GM13976 (cell line): Measurements from ENCODE around the gene DIPK1A.

Experiments
- DNase-seq: peaks from one replicate; pipeline ENCODE4 v3.0.0; 2012; ENCODE audit warnings: low spot score
- in situ Hi-C: fragments of 300-500 bp; cut with MboI; formaldehyde crosslinking; loops from one replicate; pipeline ENCODE4 v1.12.0; 2022; ENCODE audit warnings: low sequenced_read_pairs, mixed read lengths, inconsistent platforms; ENCODE audit not compliant: unreplicated experiment
- TF ChIP-seq, protein P1 (sequence below): IDR thresholded peaks from 2 replicates; pipeline ENCODE4 v1.5.1; 2012; ENCODE audit warnings: borderline replicate concordance, mild to moderate bottlenecking; ENCODE audit not compliant: insufficient read depth; ENCODE audit errors: extremely low read depth, missing control alignments, control extremely low read depth

Gene DIPK1A

DNA sequence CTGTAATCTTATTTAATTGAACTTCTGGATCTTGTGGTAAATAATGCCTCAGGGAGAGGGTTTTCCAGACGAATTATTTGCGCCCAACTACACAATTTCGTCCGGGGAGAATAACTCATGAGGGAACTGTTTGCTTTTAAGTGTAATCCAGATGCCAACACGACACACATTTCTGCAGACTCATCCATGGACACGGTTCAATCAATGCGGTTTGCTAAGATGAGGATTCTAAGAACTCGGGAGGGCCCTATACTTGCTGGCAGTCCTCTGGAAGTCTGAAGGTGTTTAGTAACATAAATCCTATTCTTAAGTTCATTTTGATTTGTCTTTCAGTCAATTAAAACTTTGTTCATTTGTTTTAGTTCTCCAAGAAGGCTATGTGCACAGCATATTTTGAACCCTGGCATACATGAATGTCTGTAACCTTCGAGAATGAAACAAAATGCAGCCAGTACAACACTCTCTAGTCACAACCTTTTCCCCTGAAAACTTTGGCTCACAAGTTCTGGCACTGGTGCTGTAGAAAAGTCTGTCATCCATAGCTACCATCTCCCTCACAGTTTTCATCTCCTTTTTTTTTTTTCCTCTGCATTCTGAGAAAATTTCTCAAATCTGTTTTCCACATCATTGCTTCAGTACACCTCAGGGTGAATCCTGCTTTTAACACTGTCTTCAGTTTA lies 38.8 kb downstream of the DIPK1A start:
- DNase-seq: no peak
- TF ChIP-seq, protein P1, sequence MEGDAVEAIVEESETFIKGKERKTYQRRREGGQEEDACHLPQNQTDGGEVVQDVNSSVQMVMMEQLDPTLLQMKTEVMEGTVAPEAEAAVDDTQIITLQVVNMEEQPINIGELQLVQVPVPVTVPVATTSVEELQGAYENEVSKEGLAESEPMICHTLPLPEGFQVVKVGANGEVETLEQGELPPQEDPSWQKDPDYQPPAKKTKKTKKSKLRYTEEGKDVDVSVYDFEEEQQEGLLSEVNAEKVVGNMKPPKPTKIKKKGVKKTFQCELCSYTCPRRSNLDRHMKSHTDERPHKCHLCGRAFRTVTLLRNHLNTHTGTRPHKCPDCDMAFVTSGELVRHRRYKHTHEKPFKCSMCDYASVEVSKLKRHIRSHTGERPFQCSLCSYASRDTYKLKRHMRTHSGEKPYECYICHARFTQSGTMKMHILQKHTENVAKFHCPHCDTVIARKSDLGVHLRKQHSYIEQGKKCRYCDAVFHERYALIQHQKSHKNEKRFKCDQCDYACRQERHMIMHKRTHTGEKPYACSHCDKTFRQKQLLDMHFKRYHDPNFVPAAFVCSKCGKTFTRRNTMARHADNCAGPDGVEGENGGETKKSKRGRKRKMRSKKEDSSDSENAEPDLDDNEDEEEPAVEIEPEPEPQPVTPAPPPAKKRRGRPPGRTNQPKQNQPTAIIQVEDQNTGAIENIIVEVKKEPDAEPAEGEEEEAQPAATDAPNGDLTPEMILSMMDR: no peak
- in situ Hi-C loops: no loop called here

DNA sequence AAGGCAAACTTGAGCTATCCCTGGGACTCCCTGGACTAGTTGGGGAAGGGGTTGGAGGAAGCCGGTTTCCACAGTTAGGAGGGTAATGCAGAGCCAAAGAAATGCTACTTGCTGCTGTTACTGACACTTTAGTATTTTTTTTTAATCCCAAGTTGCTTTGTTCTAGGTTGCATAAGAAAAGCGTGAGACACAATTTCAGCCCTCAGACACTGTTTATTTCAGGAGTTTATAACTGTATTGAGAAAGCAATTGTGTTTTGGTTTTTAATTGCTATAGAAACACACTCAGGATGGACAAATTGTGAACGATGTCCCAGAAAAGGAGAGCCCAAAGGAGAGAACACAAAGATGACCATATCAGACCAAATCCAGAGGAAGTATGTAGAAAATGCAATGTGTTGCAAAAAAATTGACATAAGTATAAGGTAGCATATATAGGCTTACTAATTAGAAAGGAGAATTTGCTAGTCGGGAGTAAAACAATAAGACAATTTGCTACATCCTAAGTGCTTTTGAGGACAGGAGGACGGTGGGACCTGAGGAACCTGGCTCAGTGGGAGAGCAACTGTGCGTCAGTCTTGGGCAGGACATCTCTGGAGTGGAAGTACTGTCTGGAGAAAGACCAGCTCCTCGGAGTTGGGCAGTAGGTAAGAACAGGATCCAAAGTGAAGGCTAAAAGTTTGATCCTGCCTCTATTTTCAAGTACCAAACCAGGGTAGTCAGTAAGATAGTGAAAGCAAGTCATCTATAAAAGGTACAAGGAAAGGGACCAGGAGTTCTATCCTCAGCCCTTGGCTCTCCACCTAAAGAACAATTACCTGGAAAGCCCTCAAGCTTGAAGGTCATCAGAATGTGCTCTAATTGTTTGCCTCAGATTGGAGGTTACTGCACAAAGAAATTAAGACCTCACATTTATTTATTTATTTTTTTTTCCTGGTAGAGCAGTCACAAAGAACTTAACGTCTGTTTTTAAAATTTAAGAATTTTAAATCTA lies 39.9 kb downstream of the DIPK1A start:
- DNase-seq: no peak
- TF ChIP-seq, protein P1: no peak
- in situ Hi-C loops: no loop called here

DNA sequence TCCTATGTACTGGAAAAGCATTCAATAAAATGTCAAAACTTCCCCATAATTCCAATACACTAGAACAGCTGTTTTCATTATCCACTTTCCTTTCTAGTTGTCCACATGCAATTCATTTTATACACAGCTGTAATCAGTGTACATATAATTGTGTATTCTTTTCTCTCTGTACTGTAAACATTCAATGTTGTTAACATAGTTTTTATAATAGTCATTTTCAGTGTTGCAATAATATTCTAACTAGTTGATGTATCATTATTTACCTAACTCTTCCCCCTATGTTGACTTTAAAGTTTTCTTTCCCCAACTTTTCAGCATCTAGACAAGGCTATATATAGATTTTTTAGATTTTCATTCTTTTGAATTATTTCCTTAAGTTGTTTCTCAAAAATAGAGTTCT lies 44.4 kb downstream of the DIPK1A start:
- in situ Hi-C loops: no loop called here
- TF ChIP-seq, protein P1: no peak
- DNase-seq: no peak

DNA sequence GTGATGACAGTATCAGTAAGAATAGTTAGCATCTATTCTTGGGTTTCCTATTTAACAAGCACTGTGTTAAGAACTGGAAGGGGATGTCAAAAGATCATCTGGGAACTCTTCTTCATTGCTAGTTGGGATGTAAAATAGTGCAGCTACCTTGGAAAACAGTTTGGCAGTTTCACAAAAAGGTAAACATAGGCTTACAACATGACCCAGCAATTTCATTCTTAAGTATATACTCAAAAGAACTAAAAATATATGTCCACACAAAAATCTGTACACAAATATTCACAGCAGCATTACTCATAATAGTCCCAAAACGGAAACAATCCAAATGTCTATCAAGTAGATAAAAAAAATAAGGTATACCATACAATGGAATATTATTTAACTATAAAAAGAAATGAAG lies 45.7 kb downstream of the DIPK1A start:
- no peak for DNase-seq
- in situ Hi-C loops: no loop called here
- TF ChIP-seq, protein P1: no peak

DNA sequence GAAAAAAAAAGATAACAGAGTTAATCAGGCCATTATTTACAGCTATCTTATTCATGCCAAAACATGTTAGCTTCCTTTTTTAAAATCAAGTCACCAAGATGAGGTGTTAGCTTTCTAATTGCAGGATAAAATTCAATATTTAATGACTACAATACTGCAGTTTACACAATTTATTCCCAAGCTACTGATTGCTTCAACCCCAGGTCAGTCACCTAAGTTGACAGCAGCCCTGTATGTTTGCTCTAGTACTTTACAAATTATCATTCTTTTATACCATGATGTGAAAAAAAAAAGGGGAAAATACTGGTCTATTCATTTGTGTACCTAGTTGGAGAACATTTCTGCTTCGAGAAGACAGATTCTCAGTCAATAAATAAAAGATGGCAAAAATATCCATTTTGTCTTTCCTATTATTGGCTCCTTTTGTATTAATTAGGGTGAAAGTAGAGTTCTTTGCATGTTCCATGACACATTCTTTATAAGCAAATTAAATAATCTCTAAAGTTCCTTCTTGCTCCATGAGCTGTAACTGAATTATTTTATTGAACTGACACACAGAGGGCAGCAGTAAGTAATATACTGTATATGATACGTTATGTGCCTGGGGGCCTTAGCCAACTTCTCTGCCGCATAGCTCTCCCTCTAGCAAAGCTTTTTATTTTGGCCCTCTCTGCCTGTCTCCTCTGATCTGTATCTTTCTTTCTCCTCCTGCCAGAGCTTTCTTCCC lies 48.0 kb downstream of the DIPK1A start:
- DNase-seq: no peak
- TF ChIP-seq, protein P1: no peak
- in situ Hi-C loops: no loop called here

DNA sequence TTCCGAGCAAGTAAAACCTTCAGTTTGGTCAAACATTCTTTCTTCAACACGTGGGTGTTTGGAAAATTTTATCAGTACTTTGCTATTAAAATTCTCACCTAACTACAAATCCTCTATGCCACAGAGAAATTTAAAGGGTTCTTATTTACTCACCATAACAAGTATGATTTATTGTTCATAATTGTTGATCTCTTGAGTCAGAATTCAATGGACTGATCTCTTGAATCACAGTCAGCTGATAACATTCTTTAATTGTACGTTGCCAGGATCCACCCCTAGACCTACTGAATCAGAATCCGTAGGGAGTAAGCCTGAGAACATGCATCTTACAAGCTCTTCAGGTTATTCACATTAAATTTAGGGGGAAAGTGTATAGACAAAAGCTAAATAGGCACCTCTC lies 51.2 kb downstream of the DIPK1A start:
- in situ Hi-C loops: no loop called here
- TF ChIP-seq, protein P1: no peak
- DNase-seq: no peak
